HG03066 (cell line): Measurements from ENCODE around the gene CCDC88A.
"Not testable (repeated sequence)": the region's sequence is repeated elsewhere in the genome, so short reads cannot be mapped to it uniquely, and the experiment has no call there.

ENCODE experiments used
- ATAC-seq: cut with Tn5 transposase; IDR thresholded peaks from one replicate; pipeline ENCODE4 v1.9.1; 2021; ENCODE audit warnings: low read depth; ENCODE audit not compliant: unreplicated experiment

Gene CCDC88A

GRCh38 chr2:55419679-55420438, at the start of gene CCDC88A:
CCDC88A (minus strand) TSS chr2:55419856; CDS start chr2:55419079, 777 bp downstream.
- ATAC-seq = peak; percentile 71

GRCh38 chr2:55461679-55462078, 42.0 kb upstream of the CCDC88A start:
- no peak for ATAC-seq

- ATAC-seq = no peak
Observed at GRCh38 chr2:55460562-55460961, 40.9 kb upstream of the CCDC88A start.

- no peak for ATAC-seq
Observed at GRCh38 chr2:55459714-55460274, 40.1 kb upstream of the CCDC88A start.

- no peak for ATAC-seq
Observed at GRCh38 chr2:55459279-55459678, 39.6 kb upstream of the CCDC88A start.

- ATAC-seq = no peak
Observed at GRCh38 chr2:55454121-55454520, 34.5 kb upstream of the CCDC88A start.

- no peak for ATAC-seq
Observed at GRCh38 chr2:55452879-55453278, 33.2 kb upstream of the CCDC88A start.

- ATAC-seq = no peak
Observed at GRCh38 chr2:55451699-55452098, 32.0 kb upstream of the CCDC88A start.

- not testable (repeated sequence) for ATAC-seq
Observed at GRCh38 chr2:55450014-55450413, 30.4 kb upstream of the CCDC88A start.

- not testable (repeated sequence) for ATAC-seq
Observed at GRCh38 chr2:55442045-55442760, 22.5 kb upstream of the CCDC88A start.

- no peak for ATAC-seq
Observed at GRCh38 chr2:55441280-55441892, 21.7 kb upstream of the CCDC88A start.

GRCh38 chr2:55439101-55439397, 19.4 kb upstream of the CCDC88A start:
- ATAC-seq = no peak

- no peak for ATAC-seq
Observed at GRCh38 chr2:55438391-55439100, 18.9 kb upstream of the CCDC88A start.

- no peak for ATAC-seq
Observed at GRCh38 chr2:55437515-55438390, 18.1 kb upstream of the CCDC88A start.

GRCh38 chr2:55431982-55432627, 12.4 kb upstream of the CCDC88A start:
- no peak for ATAC-seq

- no peak for ATAC-seq
Observed at GRCh38 chr2:55430211-55430975, 10.7 kb upstream of the CCDC88A start.

- ATAC-seq = no peak
Observed at GRCh38 chr2:55428258-55428657, 8.6 kb upstream of the CCDC88A start.

- no peak for ATAC-seq
Observed at GRCh38 chr2:55425431-55425831, 5.8 kb upstream of the CCDC88A start.
